Calu3 (cell line): ENCODE results near the gene SDF2. TPM values are rescaled to one million over a fixed set of nuclear protein-coding genes. Genes with fewer than 3 reads are reported as not detected.

Experiments used
- BruUV-seq: library from RNA; stranded (reverse); fragments of 400-500 nt; replicated peaks from 2 replicates; lab custom pipeline; 2021; lab: Mats Ljungman, UMichigan
- CTCF ChIA-PET: fragments of 300-600 bp; sonication (Branson Sonifier 250); formaldehyde crosslinking; loops from one replicate; lab custom pipeline; 2022; ENCODE audit warnings: antibody characterized with exemption; lab: Charles Lee
- DNase-seq: peaks from one replicate; pipeline ENCODE4 v3.0.0; 2022
- H3K27ac Mint-ChIP-seq: one replicate; pipeline ENCODE4 v1.8.0; 2022; ENCODE audit warnings: mixed read lengths; ENCODE audit not compliant: unreplicated experiment
- H3K27me3 Mint-ChIP-seq: one replicate; pipeline ENCODE4 v1.8.0; 2022; ENCODE audit warnings: mixed read lengths; ENCODE audit not compliant: unreplicated experiment
- H3K36me3 Mint-ChIP-seq: one replicate; pipeline ENCODE4 v1.8.0; 2022; ENCODE audit warnings: mild to moderate bottlenecking, moderate library complexity, mixed read lengths; ENCODE audit not compliant: insufficient read depth, unreplicated experiment
- H3K4me1 Mint-ChIP-seq: one replicate; pipeline ENCODE4 v1.8.0; 2022; ENCODE audit warnings: mild to moderate bottlenecking, low read depth, mixed read lengths; ENCODE audit not compliant: unreplicated experiment
- H3K4me3 Mint-ChIP-seq: one replicate; pipeline ENCODE4 v1.8.0; 2022; ENCODE audit warnings: mild to moderate bottlenecking, low read depth, moderate library complexity, mixed read lengths; ENCODE audit not compliant: unreplicated experiment
- H3K9me3 Mint-ChIP-seq: one replicate; pipeline ENCODE4 v1.8.0; 2022; ENCODE audit warnings: low read depth, mixed read lengths; ENCODE audit not compliant: unreplicated experiment
- intact Hi-C: fragments of 100-400 bp; cut with micrococcal nuclease; formaldehyde crosslinking; loops from one replicate; pipeline ENCODE4 v1.10.0; 2022; ENCODE audit not compliant: unreplicated experiment
- total RNA-seq: library from RNA; stranded (reverse); gene quantifications from 2 replicates; pipeline ENCODE4 v1.2.3, GENCODE V29; 2022
- TF ChIP-seq, protein P1 (sequence below): fragments of 200-600 bp; IDR thresholded peaks from one replicate; pipeline ENCODE4 v1.8.0; 2022; ENCODE audit warnings: antibody characterized with exemption; ENCODE audit not compliant: unreplicated experiment

The SDF2 gene
- total RNA-seq, 1 experiment from 2014 or later, result 58.0 TPM

DNA sequence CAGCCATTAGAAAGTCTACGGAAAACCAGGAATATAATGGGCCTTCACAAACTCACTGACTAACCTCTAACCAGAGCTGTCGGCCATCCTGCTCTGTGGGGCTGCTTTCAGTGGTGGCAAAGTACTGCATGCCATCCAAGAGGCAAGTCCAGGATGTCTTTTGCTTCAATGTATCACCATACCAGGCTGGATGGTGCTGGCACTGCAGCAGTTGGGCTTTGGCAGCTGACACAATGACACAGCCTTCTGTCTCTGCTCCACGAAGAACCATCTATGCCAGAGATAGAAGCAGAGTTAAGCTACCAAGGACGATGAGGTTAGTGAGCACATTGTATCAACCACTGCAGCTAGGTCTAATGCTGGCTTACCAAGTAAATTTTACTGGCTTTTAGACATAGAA is 38.0 kb downstream of the SDF2 start:
- DNase-seq, result no peak
- intact Hi-C loops, result no loop called here
- BruUV-seq, result no TSS peak
- TF ChIP-seq, protein P1, sequence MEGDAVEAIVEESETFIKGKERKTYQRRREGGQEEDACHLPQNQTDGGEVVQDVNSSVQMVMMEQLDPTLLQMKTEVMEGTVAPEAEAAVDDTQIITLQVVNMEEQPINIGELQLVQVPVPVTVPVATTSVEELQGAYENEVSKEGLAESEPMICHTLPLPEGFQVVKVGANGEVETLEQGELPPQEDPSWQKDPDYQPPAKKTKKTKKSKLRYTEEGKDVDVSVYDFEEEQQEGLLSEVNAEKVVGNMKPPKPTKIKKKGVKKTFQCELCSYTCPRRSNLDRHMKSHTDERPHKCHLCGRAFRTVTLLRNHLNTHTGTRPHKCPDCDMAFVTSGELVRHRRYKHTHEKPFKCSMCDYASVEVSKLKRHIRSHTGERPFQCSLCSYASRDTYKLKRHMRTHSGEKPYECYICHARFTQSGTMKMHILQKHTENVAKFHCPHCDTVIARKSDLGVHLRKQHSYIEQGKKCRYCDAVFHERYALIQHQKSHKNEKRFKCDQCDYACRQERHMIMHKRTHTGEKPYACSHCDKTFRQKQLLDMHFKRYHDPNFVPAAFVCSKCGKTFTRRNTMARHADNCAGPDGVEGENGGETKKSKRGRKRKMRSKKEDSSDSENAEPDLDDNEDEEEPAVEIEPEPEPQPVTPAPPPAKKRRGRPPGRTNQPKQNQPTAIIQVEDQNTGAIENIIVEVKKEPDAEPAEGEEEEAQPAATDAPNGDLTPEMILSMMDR, result no peak
- peaks cover 38% of the 10 kb centered on the region for H3K36me3 Mint-ChIP-seq
- H3K4me1 Mint-ChIP-seq, result no peaks in the 10 kb centered on the region
- H3K27ac Mint-ChIP-seq, result no peak overlapping the region
- no peak overlapping the region for H3K4me3 Mint-ChIP-seq
- CTCF ChIA-PET, result interaction anchor here (1.6 kb wide), 1 partner anchor 12 kb away, joined by 3 read pairs; no protein-coding TSS in a partner anchor
- no peaks in the 10 kb centered on the region for H3K27me3 Mint-ChIP-seq
- no peaks in the 10 kb centered on the region for H3K9me3 Mint-ChIP-seq

DNA sequence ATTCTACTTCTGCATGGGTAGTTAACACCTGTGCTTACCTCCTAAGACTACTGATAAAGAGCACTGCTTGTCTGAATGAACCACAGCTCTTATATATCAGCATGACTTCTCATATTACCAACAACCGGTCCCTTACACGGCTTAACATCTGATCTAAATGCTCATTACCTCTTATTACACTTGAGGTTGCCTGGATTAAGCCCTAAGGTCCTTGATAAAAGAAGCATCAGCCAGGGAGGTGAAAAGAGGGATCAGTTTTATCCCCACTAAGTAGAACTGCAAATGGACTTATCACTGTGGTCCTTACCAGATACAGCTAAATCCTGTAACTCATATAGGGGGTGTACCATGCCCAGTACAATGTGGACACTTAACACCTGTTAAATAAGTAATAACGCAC is 39.5 kb downstream of the SDF2 start:
- Mint-ChIP-seq H3K27me3 (no peaks in the 10 kb centered on the region), H3K4me3 (no peak overlapping the region), H3K36me3 (peaks cover 34% of the 10 kb centered on the region), H3K9me3 (no peaks in the 10 kb centered on the region), H3K27ac (no peak overlapping the region), H3K4me1 (no peaks in the 10 kb centered on the region)
- intact Hi-C loops, result no loop called here
- TF ChIP-seq, protein P1, result no peak
- CTCF ChIA-PET, result interaction anchor here (1.6 kb wide), 1 partner anchor 14 kb away, joined by 3 read pairs; no protein-coding TSS in a partner anchor
- DNase-seq, result no peak
- no TSS peak for BruUV-seq

DNA sequence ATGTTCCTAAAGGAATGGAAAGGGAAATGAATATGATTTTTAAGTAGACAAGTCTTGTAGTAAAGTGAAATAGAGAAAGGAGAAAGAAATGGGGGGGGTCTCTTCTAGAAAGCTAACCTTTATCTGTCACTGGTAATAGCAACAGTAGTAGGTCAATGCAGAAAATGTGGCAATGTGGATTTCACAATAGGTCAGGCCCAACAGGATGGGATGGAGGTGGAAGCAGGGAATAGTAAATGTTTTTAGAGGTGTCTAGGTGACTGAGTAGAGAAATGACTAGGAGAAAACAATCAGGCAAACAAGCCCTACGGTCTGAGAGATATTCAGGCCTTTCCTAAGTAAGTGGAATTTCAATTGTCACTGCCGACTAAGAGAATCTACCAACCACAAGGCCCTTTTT is 41.7 kb downstream of the SDF2 start:
- intact Hi-C loops, result no loop called here
- TF ChIP-seq, protein P1, result no peak
- no peak for DNase-seq
- Mint-ChIP-seq H3K4me3 (no peak overlapping the region), H3K27ac (no peak overlapping the region), H3K27me3 (no peaks in the 10 kb centered on the region), H3K36me3 (peaks cover 22% of the 10 kb centered on the region), H3K9me3 (no peaks in the 10 kb centered on the region), H3K4me1 (no peaks in the 10 kb centered on the region)
- no TSS peak for BruUV-seq
- CTCF ChIA-PET, result no interaction called here

DNA sequence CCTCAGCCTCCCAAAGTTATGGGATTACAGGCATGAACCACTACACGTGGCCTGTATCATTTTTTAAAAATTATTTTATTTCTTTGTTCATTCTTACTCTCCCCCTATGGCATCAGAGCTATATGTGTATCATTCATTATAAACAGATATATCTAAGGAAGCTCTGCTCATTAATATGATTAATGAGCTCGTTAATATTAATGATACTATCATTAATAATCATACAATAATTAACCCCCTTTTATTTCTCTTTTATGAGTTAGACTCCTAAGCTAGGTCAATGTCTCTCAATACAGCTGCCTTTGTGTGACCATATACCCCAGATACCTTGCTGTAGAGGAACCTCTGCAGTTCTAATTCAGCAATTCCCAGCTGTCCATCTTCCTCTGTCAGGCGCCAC is 43.2 kb downstream of the SDF2 start:
- TF ChIP-seq, protein P1, result no peak
- H3K4me3 Mint-ChIP-seq, result no peak overlapping the region
- CTCF ChIA-PET, result no interaction called here
- no peaks in the 10 kb centered on the region for H3K9me3 Mint-ChIP-seq
- intact Hi-C loops, result no loop called here
- no peaks in the 10 kb centered on the region for H3K27me3 Mint-ChIP-seq
- no peaks in the 10 kb centered on the region for H3K4me1 Mint-ChIP-seq
- no peak overlapping the region for H3K27ac Mint-ChIP-seq
- no peak for DNase-seq
- no TSS peak for BruUV-seq
- H3K36me3 Mint-ChIP-seq, result peaks cover 22% of the 10 kb centered on the region
